ENCODE results near the gene SLC11A2. TPM values are rescaled to one million over a fixed set of nuclear protein-coding genes. Genes with fewer than 3 reads are reported as not detected.

The SLC11A2 gene
- total RNA-seq: 100 to 1,000 TPM; 137 to 336 TPM

GRCh38 chr12:51025836-51026638 lies at the start of gene SLC11A2:
SLC11A2 (minus strand) TSS chr12:51026384; CDS start chr12:51010728, 15,656 bp downstream.

DNA sequence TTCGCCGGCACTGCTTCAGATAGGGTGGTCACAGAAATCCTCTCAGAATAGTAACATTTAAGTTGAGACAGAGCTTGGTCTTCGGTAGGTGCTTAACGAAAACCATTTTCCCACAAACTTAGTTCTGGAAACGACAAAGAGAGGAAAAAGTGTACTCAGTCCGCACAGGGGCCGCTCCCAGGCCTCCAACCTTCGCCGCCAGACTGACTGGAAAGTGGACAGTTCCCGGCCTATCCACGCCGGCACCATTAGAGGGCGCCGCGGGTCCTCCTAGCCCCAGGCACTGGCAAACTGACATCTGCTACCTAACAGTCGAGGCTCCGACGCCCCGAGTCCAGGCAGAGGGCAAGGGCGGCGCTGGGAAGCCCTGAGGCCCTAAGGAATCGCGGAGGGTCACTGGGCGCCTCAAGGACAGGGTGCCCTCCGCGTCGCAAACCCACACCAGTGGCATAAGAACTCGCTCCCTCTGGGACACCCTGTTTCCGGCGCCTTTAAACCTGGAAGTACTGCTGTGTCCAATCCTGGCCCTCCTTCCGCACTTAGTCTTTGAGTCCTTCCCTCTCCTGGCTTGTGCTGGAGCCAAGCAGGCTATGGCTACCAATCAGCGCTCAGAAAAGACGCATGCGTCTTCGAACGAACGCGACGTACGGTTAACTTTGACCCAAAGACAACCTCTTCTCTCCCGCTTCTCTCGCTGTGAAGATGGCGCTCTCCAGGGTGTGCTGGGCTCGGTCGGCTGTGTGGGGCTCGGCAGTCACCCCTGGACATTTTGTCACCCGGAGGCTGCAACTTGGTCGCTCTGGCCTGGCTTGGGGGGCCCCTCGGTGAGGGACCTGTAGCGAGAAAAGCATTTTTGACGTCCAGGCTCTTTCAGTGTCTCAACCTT lies 21.7 kb upstream of the SLC11A2 start, which contains the start of gene LETMD1:
Gene LETMD1, plus strand, starts transcription at position 673 of the 886 bp plus-strand sequence. Its CDS starts 30 bp downstream, at position 703.

DNA sequence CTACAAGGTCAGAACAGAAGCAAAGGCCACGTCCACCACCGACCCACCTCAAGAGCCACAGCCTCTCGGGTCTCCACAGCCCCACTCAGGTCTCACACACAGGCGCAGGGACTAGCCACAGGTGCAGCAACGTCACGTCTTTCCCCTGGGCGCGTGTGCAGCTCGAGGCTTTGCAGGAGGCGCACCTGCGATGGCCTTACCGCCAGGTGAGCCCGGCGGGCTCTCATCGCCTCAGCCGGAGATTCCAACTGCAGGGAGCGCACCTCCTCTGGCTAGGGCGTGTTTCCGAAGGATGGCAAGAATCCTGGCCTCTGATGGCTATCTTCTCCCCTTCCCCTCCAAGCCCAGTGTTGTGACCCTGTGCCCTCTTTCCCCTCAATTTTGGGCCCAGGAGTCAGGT lies 73.7 kb downstream of the SLC11A2 start, which contains the start of gene HIGD1C:
Gene HIGD1C, plus strand, starts transcription at position 35 of the 400 bp plus-strand sequence. CDS start 1,455 bp downstream, outside the sequence.

Small RNA genes lying within 50 kb of the gene (small RNA-seq; reads per million reads assigned to genes)
- gene AC008121.1: 0 to 0.12 reads per million in 2 donors
- gene RF00019: 0 reads per million in 2 donors
- gene RNU6-1273P: 0 reads per million in 2 donors
- 0 reads per million in 2 donors for gene RNU6-87P

Other genes with a start within 250 kb of the SLC11A2 start
- gene TMPRSS12, start 183.5 kb downstream of the SLC11A2 start, total RNA-seq: not detected
- gene HIGD1C, start 73.8 kb downstream of the SLC11A2 start, total RNA-seq: not detected
- gene LETMD1, start 21.9 kb upstream of the SLC11A2 start, total RNA-seq: 10 to 100 TPM; 27.0 to 34.1 TPM
- 10 to 100 TPM; 19.0 to 19.3 TPM for gene CSRNP2, start 57.2 kb upstream of the SLC11A2 start, total RNA-seq
- gene TFCP2, start 146.8 kb upstream of the SLC11A2 start, total RNA-seq: 1 to 10 TPM; 5.5 to 9.7 TPM
- gene POU6F1, start 191.7 kb upstream of the SLC11A2 start, total RNA-seq: 1 to 10 TPM; 1.3 to 2.8 TPM
- gene DAZAP2, start 212.4 kb upstream of the SLC11A2 start, total RNA-seq: 100 to 1,000 TPM; 218 to 230 TPM
- 1 to 10 TPM in 1 of 2 donors, not detected in 1; 1.3 TPM for gene SMAGP, start 244.0 kb upstream of the SLC11A2 start, total RNA-seq